Breast epithelium (tissue), 3 donors: ENCODE results near the gene ABI3.

Experiments
- POLR2A ChIP-seq: fragments of 450-650 bp; IDR thresholded peaks from one replicate; pipeline ENCODE4 v1.6.1; 2016; ENCODE audit warnings: antibody characterized with exemption, mild to moderate bottlenecking, moderate library complexity
- TF ChIP-seq, protein P1 (sequence below), 3 donors: fragments of 450-650 bp; IDR thresholded peaks; one replicate each; pipeline ENCODE4 v1.5.1; 2016 to 2017; ENCODE audit warnings: antibody characterized with exemption in 3 of 3, mild to moderate bottlenecking in 3 of 3, moderate library complexity in 3 of 3

- TF ChIP-seq, protein P1, sequence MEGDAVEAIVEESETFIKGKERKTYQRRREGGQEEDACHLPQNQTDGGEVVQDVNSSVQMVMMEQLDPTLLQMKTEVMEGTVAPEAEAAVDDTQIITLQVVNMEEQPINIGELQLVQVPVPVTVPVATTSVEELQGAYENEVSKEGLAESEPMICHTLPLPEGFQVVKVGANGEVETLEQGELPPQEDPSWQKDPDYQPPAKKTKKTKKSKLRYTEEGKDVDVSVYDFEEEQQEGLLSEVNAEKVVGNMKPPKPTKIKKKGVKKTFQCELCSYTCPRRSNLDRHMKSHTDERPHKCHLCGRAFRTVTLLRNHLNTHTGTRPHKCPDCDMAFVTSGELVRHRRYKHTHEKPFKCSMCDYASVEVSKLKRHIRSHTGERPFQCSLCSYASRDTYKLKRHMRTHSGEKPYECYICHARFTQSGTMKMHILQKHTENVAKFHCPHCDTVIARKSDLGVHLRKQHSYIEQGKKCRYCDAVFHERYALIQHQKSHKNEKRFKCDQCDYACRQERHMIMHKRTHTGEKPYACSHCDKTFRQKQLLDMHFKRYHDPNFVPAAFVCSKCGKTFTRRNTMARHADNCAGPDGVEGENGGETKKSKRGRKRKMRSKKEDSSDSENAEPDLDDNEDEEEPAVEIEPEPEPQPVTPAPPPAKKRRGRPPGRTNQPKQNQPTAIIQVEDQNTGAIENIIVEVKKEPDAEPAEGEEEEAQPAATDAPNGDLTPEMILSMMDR (IDR thresholded peaks at IDR 0.05), result no peak
- no peak for TF ChIP-seq POLR2A
These were observed 27.2 kb upstream of the ABI3 start for GRCh38 chr17:49183341-49183740.
